Endothelial cell (in vitro differentiated cells): ENCODE measurements around the gene IQCE. TPM values are rescaled to one million over a fixed set of nuclear protein-coding genes. Genes with fewer than 3 reads are reported as not detected.

ENCODE experiments used
- DNase-seq: peaks from one replicate; pipeline ENCODE4 v3.0.0; 2021; ENCODE audit warnings: low spot score
- H3K27ac Mint-ChIP-seq: one replicate; pipeline ENCODE4 v1.8.0; 2021; ENCODE audit warnings: mixed read lengths, inconsistent platforms; ENCODE audit not compliant: unreplicated experiment
- H3K27me3 Mint-ChIP-seq: one replicate; pipeline ENCODE4 v1.8.0; 2021; ENCODE audit warnings: mild to moderate bottlenecking, moderate library complexity, mixed read lengths, inconsistent platforms; ENCODE audit not compliant: unreplicated experiment
- H3K36me3 Mint-ChIP-seq: one replicate; pipeline ENCODE4 v1.8.0; 2021; ENCODE audit warnings: mild to moderate bottlenecking, low read depth, mixed read lengths, inconsistent platforms; ENCODE audit not compliant: unreplicated experiment
- H3K4me1 Mint-ChIP-seq: one replicate; pipeline ENCODE4 v1.8.0; 2021; ENCODE audit warnings: mild to moderate bottlenecking, mixed read lengths, inconsistent platforms; ENCODE audit not compliant: unreplicated experiment
- H3K4me3 Mint-ChIP-seq: one replicate; pipeline ENCODE4 v1.8.0; 2021; ENCODE audit warnings: mild to moderate bottlenecking, mixed read lengths, inconsistent platforms; ENCODE audit not compliant: unreplicated experiment
- H3K9me3 Mint-ChIP-seq: one replicate; pipeline ENCODE4 v1.8.0; 2021; ENCODE audit warnings: mixed read lengths, inconsistent platforms; ENCODE audit not compliant: unreplicated experiment
- total RNA-seq: library from RNA; stranded (reverse); fragmentation: NEBNext Ultra II Directional; extraction: Animal tissue kit (Norgen Biotek cat#: 25700); gene quantifications from one replicate; pipeline ENCODE4 v1.2.1, GENCODE V29; 2021; ENCODE audit not compliant: unreplicated experiment
- TF ChIP-seq, protein P1 (sequence below): fragments of 200-600 bp; sonication (generic); IDR thresholded peaks from one replicate; pipeline ENCODE4 v1.5.0; 2021; ENCODE audit warnings: antibody characterized with exemption; ENCODE audit not compliant: unreplicated experiment

The IQCE gene
- total RNA-seq, 1 donor from 2014 or later: 9.6 TPM

DNA sequence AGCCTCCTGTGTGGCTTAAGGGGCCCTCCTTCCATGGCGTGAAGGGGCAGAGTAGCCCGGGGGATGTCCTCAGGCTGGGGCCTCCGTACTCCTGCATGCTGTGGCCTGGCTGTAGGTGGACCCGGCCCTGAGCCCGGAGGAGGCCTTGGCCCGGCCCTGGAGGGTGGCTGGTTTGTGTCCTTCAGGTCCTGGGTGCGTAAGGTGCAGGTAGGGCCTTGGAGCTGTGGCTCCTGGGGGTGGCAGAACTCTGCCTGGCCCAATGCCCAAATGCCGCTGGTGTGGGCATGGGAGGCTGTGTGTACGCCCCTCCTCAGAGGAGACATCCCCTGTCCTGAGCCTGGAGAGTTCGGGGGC, 102.3 kb downstream of the IQCE start:
- Mint-ChIP-seq H3K27ac (no peak overlapping the region), H3K9me3 (no peaks in the 10 kb centered on the region), H3K4me1 (peaks cover 6% of the 10 kb centered on the region), H3K4me3 (no peak overlapping the region), H3K36me3 (peaks cover 6% of the 10 kb centered on the region), H3K27me3 (peaks cover 20% of the 10 kb centered on the region)
- TF ChIP-seq, protein P1, sequence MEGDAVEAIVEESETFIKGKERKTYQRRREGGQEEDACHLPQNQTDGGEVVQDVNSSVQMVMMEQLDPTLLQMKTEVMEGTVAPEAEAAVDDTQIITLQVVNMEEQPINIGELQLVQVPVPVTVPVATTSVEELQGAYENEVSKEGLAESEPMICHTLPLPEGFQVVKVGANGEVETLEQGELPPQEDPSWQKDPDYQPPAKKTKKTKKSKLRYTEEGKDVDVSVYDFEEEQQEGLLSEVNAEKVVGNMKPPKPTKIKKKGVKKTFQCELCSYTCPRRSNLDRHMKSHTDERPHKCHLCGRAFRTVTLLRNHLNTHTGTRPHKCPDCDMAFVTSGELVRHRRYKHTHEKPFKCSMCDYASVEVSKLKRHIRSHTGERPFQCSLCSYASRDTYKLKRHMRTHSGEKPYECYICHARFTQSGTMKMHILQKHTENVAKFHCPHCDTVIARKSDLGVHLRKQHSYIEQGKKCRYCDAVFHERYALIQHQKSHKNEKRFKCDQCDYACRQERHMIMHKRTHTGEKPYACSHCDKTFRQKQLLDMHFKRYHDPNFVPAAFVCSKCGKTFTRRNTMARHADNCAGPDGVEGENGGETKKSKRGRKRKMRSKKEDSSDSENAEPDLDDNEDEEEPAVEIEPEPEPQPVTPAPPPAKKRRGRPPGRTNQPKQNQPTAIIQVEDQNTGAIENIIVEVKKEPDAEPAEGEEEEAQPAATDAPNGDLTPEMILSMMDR: no peak
- DNase-seq: no peak

DNA sequence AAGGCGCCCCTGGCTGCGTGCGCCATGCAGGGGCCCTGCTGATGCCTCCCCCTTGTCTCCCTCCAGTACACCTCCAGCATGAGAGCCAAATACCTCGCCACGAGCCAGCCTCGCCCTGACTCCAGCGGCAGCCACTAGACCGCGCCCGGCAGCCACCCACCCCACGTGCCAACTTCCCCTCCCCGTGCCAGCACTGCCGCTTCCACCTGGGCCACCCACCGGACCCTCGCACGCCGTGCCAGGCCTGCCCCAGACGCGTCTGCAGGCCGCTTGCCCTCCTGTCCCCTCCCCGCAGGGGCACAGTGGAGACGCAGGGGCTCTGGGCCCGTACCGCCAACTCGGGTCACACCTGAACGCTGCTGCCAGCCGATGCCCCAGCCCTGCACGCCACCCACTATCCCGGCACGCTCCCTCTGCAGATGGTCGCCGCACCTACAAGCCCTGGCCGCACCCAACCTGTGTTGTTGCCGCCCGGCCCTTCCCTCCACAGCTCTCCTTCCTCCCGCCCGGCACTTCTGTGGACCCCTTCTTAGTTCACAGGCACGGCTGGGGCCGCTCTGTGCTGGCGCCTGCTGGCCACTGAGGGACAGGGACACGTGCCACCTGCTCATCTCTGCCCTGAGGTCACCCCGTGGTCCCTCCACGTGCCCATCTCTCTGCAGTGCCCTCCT, 103.0 kb downstream of the IQCE start:
- Mint-ChIP-seq H3K4me3 (no peak overlapping the region), H3K27ac (no peak overlapping the region), H3K36me3 (peaks cover 6% of the 10 kb centered on the region), H3K4me1 (peaks cover 6% of the 10 kb centered on the region), H3K27me3 (peaks cover 20% of the 10 kb centered on the region), H3K9me3 (no peaks in the 10 kb centered on the region)
- no peak for DNase-seq
- TF ChIP-seq, protein P1: no peak

DNA sequence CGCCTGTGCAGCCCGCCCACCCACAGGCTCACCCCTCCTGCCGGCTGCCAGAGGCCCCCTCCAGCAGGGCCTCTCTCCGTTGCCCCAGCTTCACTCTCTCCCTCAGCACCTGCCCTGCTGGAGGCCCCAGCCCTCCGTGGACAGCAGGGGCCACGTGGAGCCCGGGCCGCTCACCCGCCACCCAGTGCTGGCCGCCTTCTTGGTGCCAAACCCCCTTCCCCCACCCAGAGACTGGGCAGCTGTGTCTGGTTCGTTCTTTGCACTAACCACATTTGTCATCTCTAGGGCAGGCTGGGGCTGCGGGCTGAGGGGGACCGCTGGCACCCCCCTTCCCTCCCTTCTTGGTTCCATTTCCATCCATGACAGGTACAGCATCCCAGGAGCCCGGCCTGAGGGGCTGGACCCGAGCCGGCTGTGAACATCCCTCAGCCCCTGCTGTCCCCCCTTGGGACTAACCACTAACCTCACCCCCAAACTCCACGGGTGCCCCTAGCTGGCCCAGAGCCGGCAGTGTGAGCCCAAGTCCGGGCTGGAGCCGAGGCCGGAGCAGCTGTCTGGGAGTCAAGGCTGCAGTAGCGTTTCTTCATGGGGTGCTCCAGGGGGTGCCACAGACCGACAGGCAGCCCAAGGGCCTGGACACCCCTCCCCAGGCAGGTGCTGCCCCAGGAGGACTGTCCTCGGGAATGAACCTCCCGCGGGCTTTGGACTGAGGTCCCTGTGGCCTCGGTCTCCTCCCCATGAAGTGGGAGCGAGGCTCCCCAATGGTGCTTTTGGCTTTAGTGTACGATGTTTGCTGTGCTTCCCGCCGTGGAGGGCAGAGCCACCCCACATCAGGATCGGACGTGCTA, 103.7 kb downstream of the IQCE start:
- DNase-seq: no peak
- TF ChIP-seq, protein P1: no peak
- H3K4me3 Mint-ChIP-seq: no peak overlapping the region
- no peaks in the 10 kb centered on the region for H3K9me3 Mint-ChIP-seq
- peaks cover 2% of the 10 kb centered on the region for H3K4me1 Mint-ChIP-seq
- H3K27me3 Mint-ChIP-seq: peaks cover 20% of the 10 kb centered on the region
- peaks cover 4% of the 10 kb centered on the region for H3K36me3 Mint-ChIP-seq
- H3K27ac Mint-ChIP-seq: no peak overlapping the region

DNA sequence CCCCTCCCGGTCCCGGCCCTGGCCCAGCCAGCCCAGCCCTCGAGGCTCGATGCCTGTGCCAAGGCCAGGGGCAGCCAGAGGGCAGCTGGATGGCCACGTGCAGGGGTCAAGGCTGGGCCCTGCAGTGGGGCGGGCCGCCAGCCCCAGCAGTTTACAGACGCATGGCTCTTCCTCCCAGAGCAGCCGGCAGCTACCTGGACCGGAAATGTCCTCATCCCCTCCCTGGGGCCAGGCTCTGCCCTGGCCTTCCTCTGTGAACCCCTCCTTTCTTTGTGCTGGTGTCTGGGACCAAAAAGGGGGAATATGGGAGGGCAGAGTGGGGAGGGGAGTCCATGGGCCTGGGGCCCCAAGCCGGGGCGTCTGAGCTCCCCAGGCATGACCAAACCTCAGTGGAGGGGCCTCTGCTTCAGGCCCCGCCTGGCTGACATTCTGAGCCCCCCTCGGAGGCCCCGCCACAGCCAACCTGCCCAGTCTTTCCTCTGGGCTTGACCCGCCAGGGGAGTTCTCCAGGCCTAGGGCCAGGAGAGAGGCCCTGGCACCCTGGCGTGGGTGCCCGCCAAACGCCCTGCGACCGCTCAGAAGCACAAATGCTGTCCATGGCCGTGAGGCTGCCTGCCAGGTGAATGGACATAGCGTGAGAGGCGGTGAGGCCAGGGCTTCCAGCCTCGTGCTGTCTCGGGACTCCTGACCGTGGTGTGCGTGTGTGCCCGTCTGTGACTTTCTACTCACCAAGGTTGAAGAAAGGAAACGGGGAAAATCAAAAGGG, 104.5 kb downstream of the IQCE start:
- no peak overlapping the region for H3K27ac Mint-ChIP-seq
- peaks cover 25% of the 10 kb centered on the region for H3K27me3 Mint-ChIP-seq
- peaks cover 6% of the 10 kb centered on the region for H3K4me1 Mint-ChIP-seq
- H3K4me3 Mint-ChIP-seq: no peak overlapping the region
- H3K36me3 Mint-ChIP-seq: peaks cover 4% of the 10 kb centered on the region
- DNase-seq: no peak
- H3K9me3 Mint-ChIP-seq: no peaks in the 10 kb centered on the region
- TF ChIP-seq, protein P1: no peak
